HCT116 (cell line): Measurements from ENCODE around the gene DPY19L3. TPM values are rescaled to one million over a fixed set of nuclear protein-coding genes. Genes with fewer than 3 reads are reported as not detected.

Source experiments
- ATAC-seq: fragments of 200-7000 bp; cut with Tn5 transposase; 2 replicates; pipeline ENCODE4 v1.9.1; 2020; ENCODE audit warnings: mild to moderate bottlenecking, moderate library complexity
- BruUV-seq: library from RNA; stranded (reverse); fragments of 400-500 nt; replicated peaks from 2 replicates; lab custom pipeline; 2021; lab: Mats Ljungman, UMichigan
- CTCF ChIA-PET: fragments of 300-600 bp; sonication (Branson Sonifier 250); formaldehyde crosslinking; loops from one replicate; lab custom pipeline; 2021; ENCODE audit warnings: antibody characterized with exemption; lab: Charles Lee
- POLR2A ChIA-PET: fragments of 300-600, 350-600 bp; sonication (Branson Sonifier 250); formaldehyde crosslinking; loops from one replicate; lab custom pipeline; 2021; ENCODE audit warnings: antibody characterized with exemption; lab: Charles Lee
- RAD21 ChIA-PET, 2 experiments: fragments of 300-600 bp; sonication (Branson Sonifier 250); formaldehyde crosslinking; loops; one replicate each; lab custom pipeline; 2023; ENCODE audit warnings: low total read pairs in 2 of 2; ENCODE audit not compliant: uncharacterized antibody in 2 of 2, unreplicated experiment in 2 of 2, low non-redundant PET in 1 of 2; lab: Charles Lee
- DNase-seq: peaks from one replicate; pipeline ENCODE4 v3.0.0-alpha.2; 2010; ENCODE audit warnings: low read depth, low spot score
- H2AFZ ChIP-seq: fragments of 200-600 bp; shearing (Covaris generic), sonication (generic); 2 replicates; pipeline ENCODE4 v1.6.1; 2017; ENCODE audit warnings: low read depth, mixed run types, mixed read lengths, antibody characterized with exemption, low read length; ENCODE audit not compliant: poor library complexity, severe bottlenecking
- H3K27ac ChIP-seq: 2 replicates; pipeline ENCODE4 v1.5.1; 2012; ENCODE audit warnings: low read depth, low read length
- H3K27me3 ChIP-seq: fragments of 200-600 bp; sonication (generic); 2 replicates; pipeline ENCODE4 v1.6.1; 2016; ENCODE audit warnings: mixed run types, low read length, mixed read lengths; ENCODE audit not compliant: insufficient read depth
- H3K36me3 ChIP-seq, 2 experiments: fragments of 200-500 bp in 1 of 2; fragments of 200-600 bp in 1 of 2; sonication (Bioruptor generic) in 1 of 2; sonication (generic) in 1 of 2; 2 replicates each; pipeline versions ENCODE4 v1.5.1 to v1.6.1; 2014 to 2016; ENCODE audit warnings: low read length in 2 of 2, inconsistent platforms in 1 of 2, mixed read lengths in 1 of 2, mixed run types in 1 of 2; ENCODE audit not compliant: insufficient read depth in 2 of 2, control insufficient read depth in 1 of 2
- H3K4me1 ChIP-seq, 2 experiments: fragments of 200-600 bp in 1 of 2; sonication (generic) in 1 of 2; 2 replicates each; pipeline versions ENCODE4 v1.5.1 to v1.6.1; 2012 to 2017; ENCODE audit warnings: low read length in 2 of 2, inconsistent platforms in 1 of 2, mild to moderate bottlenecking in 1 of 2, mixed read lengths in 1 of 2, mixed run types in 1 of 2, moderate library complexity in 1 of 2; ENCODE audit not compliant: insufficient read depth in 2 of 2, control insufficient read depth in 1 of 2
- H3K4me2 ChIP-seq: fragments of 200-600 bp; sonication (generic); 2 replicates; pipeline ENCODE4 v1.6.1; 2017; ENCODE audit warnings: mixed run types, low read length, mixed read lengths
- H3K4me3 ChIP-seq, 2 experiments: fragments of 200-600 bp in 1 of 2; sonication (generic) in 1 of 2; replicated peaks in 1 of 2; 2 replicates each; pipeline ENCODE4 v1.5.1; 2011 to 2016; ENCODE audit warnings: low read length in 2 of 2, control low read depth in 1 of 2, low read depth in 1 of 2, mild to moderate bottlenecking in 1 of 2, mixed read lengths in 1 of 2, mixed run types in 1 of 2
- H3K79me2 ChIP-seq: fragments of 200-600 bp; sonication (generic); 2 replicates; pipeline ENCODE4 v1.6.1; 2017; ENCODE audit warnings: mild to moderate bottlenecking, mixed run types, low read length, moderate library complexity, mixed read lengths; ENCODE audit not compliant: insufficient read depth
- H3K9ac ChIP-seq: fragments of 200-600 bp; sonication (generic); 2 replicates; pipeline ENCODE4 v1.6.1; 2016; ENCODE audit warnings: low read length, mixed read lengths
- H3K9me2 ChIP-seq: fragments of 200-600 bp; sonication (generic), shearing (Covaris generic); 2 replicates; pipeline ENCODE4 v1.6.1; 2017; ENCODE audit warnings: mixed run types, mild to moderate bottlenecking, moderate library complexity; ENCODE audit not compliant: insufficient read depth
- H3K9me3 ChIP-seq, 2 experiments: fragments of 200-500 bp in 1 of 2; fragments of 200-600 bp in 1 of 2; sonication (Bioruptor generic) in 1 of 2; sonication (generic) in 1 of 2; 2 replicates each; pipeline ENCODE4 v1.6.1; 2014 to 2017; ENCODE audit warnings: low read length in 2 of 2, mixed read lengths in 2 of 2, inconsistent platforms in 1 of 2, low read depth in 1 of 2, mild to moderate bottlenecking in 1 of 2, mixed run types in 1 of 2, moderate library complexity in 1 of 2; ENCODE audit not compliant: control insufficient read depth in 1 of 2, insufficient read depth in 1 of 2
- H4K20me1 ChIP-seq: fragments of 200-600 bp; sonication (generic), shearing (Covaris generic); 2 replicates; pipeline ENCODE4 v1.6.1; 2017; ENCODE audit warnings: mixed run types, mild to moderate bottlenecking, moderate library complexity; ENCODE audit not compliant: insufficient read depth
- CBX3 ChIP-seq: IDR thresholded peaks from 2 replicates; pipeline ENCODE4 v1.6.1; 2012; ENCODE audit warnings: low read depth
- EGR1 ChIP-seq: IDR thresholded peaks from 2 replicates; pipeline ENCODE4 v1.6.1; 2012; ENCODE audit warnings: low read depth
- ELF1 ChIP-seq: IDR thresholded peaks from 2 replicates; pipeline ENCODE4 v1.6.1; 2012; ENCODE audit warnings: low read depth, borderline replicate concordance
- EZH2 ChIP-seq: fragments of 200-600 bp; sonication (generic); IDR thresholded peaks from 2 replicates; pipeline ENCODE4 v1.6.1; 2017; ENCODE audit warnings: antibody characterized with exemption, mixed run types
- EZH2phosphoT487 ChIP-seq: fragments of 200-600 bp; IDR thresholded peaks from 2 replicates; pipeline ENCODE4 v1.6.1; 2018; ENCODE audit warnings: antibody characterized with exemption, borderline replicate concordance
- FOSL1 ChIP-seq: IDR thresholded peaks from 2 replicates; pipeline ENCODE4 v1.6.1; 2012; ENCODE audit warnings: low read depth
- POLR2AphosphoS5 ChIP-seq: IDR thresholded peaks from 2 replicates; pipeline ENCODE4 v1.6.1; 2011; ENCODE audit warnings: mild to moderate bottlenecking, low read depth, low read length, moderate library complexity
- RAD21 ChIP-seq: IDR thresholded peaks from 2 replicates; pipeline ENCODE4 v1.6.1; 2012; ENCODE audit warnings: low read depth, mild to moderate bottlenecking
- SRF ChIP-seq: IDR thresholded peaks from 2 replicates; pipeline ENCODE4 v1.6.1; 2012; ENCODE audit warnings: low read depth
- ZFX ChIP-seq: fragments of 450-650 bp; IDR thresholded peaks from 2 replicates; pipeline ENCODE4 v1.6.1; 2017
- intact Hi-C: fragments of 100-400 bp; cut with micrococcal nuclease; formaldehyde crosslinking; loops from 2 replicates; pipeline ENCODE4 v1.10.0; 2022
- total RNA-seq: library from RNA; stranded (reverse); gene quantifications from one replicate; pipeline ENCODE4 v1.2.1, GENCODE V29; 2021; ENCODE audit not compliant: unreplicated experiment
- TF ChIP-seq, protein P1 (sequence below): IDR thresholded peaks from 2 replicates; pipeline ENCODE4 v1.6.1; 2012; ENCODE audit warnings: low read depth
- TF ChIP-seq, protein P2 (sequence below): IDR thresholded peaks from 2 replicates; pipeline ENCODE4 v1.6.1; 2012
- TF ChIP-seq, protein P3 (sequence below), 3 experiments: fragments of 200-600 bp in 1 of 3; sonication (generic) in 1 of 3; IDR thresholded peaks in 2 of 3; conservative IDR thresholded peaks in 1 of 3; 2 replicates each; pipeline ENCODE4 v1.5.1; 2012 to 2017; ENCODE audit warnings: low read depth in 2 of 3, low read length in 2 of 3, antibody characterized with exemption in 1 of 3, borderline replicate concordance in 1 of 3, control low read depth in 1 of 3, mild to moderate bottlenecking in 1 of 3, mixed read lengths in 1 of 3, mixed run types in 1 of 3, moderate library complexity in 1 of 3; ENCODE audit not compliant: insufficient read depth in 1 of 3

DPY19L3 gene
- total RNA-seq, 1 experiment from 2014 or later, result 14.5 TPM

DNA sequence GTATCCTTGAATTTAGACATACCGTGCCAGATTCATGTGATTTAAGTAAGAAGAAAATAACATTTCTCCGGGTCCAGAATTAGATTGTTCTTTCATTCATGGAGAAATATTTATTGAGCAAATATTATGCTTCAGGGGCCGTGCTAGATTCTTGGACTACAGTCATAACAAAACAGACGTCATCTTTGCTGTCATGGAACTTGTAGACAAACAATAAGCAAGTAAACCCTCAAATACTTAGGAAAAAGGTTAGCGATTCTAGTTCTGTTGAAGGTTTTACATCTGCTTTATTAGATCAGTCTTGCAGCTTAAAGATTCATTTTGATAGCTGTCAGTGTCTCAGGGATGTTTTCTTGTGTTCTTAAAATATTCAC is 43.3 kb upstream of the DPY19L3 start (continued):
- no peak for TF ChIP-seq EGR1
- no peak for TF ChIP-seq EZH2
- TF ChIP-seq POLR2AphosphoS5, result no peak
- TF ChIP-seq, protein P1, sequence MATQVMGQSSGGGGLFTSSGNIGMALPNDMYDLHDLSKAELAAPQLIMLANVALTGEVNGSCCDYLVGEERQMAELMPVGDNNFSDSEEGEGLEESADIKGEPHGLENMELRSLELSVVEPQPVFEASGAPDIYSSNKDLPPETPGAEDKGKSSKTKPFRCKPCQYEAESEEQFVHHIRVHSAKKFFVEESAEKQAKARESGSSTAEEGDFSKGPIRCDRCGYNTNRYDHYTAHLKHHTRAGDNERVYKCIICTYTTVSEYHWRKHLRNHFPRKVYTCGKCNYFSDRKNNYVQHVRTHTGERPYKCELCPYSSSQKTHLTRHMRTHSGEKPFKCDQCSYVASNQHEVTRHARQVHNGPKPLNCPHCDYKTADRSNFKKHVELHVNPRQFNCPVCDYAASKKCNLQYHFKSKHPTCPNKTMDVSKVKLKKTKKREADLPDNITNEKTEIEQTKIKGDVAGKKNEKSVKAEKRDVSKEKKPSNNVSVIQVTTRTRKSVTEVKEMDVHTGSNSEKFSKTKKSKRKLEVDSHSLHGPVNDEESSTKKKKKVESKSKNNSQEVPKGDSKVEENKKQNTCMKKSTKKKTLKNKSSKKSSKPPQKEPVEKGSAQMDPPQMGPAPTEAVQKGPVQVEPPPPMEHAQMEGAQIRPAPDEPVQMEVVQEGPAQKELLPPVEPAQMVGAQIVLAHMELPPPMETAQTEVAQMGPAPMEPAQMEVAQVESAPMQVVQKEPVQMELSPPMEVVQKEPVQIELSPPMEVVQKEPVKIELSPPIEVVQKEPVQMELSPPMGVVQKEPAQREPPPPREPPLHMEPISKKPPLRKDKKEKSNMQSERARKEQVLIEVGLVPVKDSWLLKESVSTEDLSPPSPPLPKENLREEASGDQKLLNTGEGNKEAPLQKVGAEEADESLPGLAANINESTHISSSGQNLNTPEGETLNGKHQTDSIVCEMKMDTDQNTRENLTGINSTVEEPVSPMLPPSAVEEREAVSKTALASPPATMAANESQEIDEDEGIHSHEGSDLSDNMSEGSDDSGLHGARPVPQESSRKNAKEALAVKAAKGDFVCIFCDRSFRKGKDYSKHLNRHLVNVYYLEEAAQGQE, result no peak
- TF ChIP-seq, protein P2, sequence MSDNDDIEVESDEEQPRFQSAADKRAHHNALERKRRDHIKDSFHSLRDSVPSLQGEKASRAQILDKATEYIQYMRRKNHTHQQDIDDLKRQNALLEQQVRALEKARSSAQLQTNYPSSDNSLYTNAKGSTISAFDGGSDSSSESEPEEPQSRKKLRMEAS, result no peak
- TF ChIP-seq RAD21, result no peak
- no peak for TF ChIP-seq CBX3
- no peak for TF ChIP-seq FOSL1
- no peak for TF ChIP-seq EZH2phosphoT487
- TF ChIP-seq ELF1, result no peak

DNA sequence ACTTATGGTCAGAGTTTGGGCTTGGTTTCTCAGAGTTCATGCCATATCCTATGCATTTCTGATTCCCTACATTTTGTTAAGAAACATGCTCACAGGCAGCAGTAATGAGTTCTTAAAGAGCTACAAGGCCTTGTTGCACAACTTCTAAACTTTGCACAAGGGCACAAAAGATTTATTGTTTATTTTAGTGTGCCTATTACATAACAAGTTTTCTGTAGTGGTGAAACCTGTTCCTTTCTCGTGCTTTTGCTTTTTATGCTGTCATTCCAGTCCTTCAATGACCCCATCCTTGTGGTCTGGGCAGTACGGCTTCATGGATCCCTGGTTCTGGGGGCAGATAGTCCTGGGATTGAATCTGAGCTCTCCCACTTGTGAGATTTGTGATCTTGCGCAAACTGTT is 42.4 kb upstream of the DPY19L3 start:
- Histone ChIP-seq H3K4me2 (no peak overlapping the region), H3K9me3 (no peaks in the 10 kb centered on the region), H3K36me3 (peaks cover 34% of the 10 kb centered on the region in 2 experiments; a peak in 3 of 4 replicates), H3K9ac (no peak overlapping the region), H2AFZ (no peak overlapping the region), H3K27ac (no peak overlapping the region), H3K27me3 (no peaks in the 10 kb centered on the region), H3K4me3 (no peak overlapping the region), H3K9me2 (no peaks in the 10 kb centered on the region), H3K79me2 (peaks cover 87% of the 10 kb centered on the region), H4K20me1 (peaks cover 7% of the 10 kb centered on the region; the same call in 1 of the 2 replicates), H3K4me1 (no peaks in the 10 kb centered on the region)
- TF ChIP-seq SRF (no peak), POLR2AphosphoS5 (no peak), EGR1 (no peak), ZFX (no peak)
- TF ChIP-seq, protein P3, sequence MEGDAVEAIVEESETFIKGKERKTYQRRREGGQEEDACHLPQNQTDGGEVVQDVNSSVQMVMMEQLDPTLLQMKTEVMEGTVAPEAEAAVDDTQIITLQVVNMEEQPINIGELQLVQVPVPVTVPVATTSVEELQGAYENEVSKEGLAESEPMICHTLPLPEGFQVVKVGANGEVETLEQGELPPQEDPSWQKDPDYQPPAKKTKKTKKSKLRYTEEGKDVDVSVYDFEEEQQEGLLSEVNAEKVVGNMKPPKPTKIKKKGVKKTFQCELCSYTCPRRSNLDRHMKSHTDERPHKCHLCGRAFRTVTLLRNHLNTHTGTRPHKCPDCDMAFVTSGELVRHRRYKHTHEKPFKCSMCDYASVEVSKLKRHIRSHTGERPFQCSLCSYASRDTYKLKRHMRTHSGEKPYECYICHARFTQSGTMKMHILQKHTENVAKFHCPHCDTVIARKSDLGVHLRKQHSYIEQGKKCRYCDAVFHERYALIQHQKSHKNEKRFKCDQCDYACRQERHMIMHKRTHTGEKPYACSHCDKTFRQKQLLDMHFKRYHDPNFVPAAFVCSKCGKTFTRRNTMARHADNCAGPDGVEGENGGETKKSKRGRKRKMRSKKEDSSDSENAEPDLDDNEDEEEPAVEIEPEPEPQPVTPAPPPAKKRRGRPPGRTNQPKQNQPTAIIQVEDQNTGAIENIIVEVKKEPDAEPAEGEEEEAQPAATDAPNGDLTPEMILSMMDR (IDR thresholded peaks at IDR 0.05 in 2 of 3, conservative IDR thresholded peaks at IDR 0.05 in 1 of 3; ENCODE audit: borderline replicate concordance in 1 of 3, insufficient read depth in 1 of 3, low read depth in 2 of 3, low read length in 2 of 3), result no peak
- POLR2A ChIA-PET, result no interaction called here
- CTCF ChIA-PET, result no interaction called here
- ATAC-seq (no peak), DNase-seq (no peak)
- intact Hi-C loops, result no loop called here
- BruUV-seq, result no TSS peak
- RAD21 ChIA-PET, result no interaction called here
